ENCODE data around the gene PRKRA. TPM values are rescaled to one million over a fixed set of nuclear protein-coding genes. Genes with fewer than 3 reads are reported as not detected.

PRKRA gene
- total and polyA plus RNA-seq, 2 experiments from 2014 or later: 44.0 to 67.1 TPM

- TF ChIP-seq REST (IDR thresholded peaks at IDR 0.05; ENCODE audit: unreplicated experiment) (no peak), CREB1 (CRISPR knock-in tag; IDR thresholded peaks at IDR 0.05; ENCODE audit: low read depth) (no peak), ZNF114 (CRISPR knock-in tag; IDR thresholded peaks at IDR 0.05) (no peak), POLR2AphosphoS5 (IDR thresholded peaks at IDR 0.05; ENCODE audit: low read depth) (no peak), CTCF (conservative IDR thresholded peaks at IDR 0.05; ENCODE audit: low read depth in 2 of 2) (no peak), EZH2 (IDR thresholded peaks at IDR 0.05; ENCODE audit: low read depth, unreplicated experiment) (no peak), ETS1 (IDR thresholded peaks at IDR 0.05) (no peak), NANOG (IDR thresholded peaks at IDR 0.05; ENCODE audit: borderline replicate concordance) (no peak)
Observed at GRCh38 chr2:178392215-178392614, 58.8 kb downstream of the PRKRA start (continued).

GRCh38 chr2:178391701-178392100 lies 59.3 kb downstream of the PRKRA start:
- Mint-ChIP-seq H3K4me1 (no peaks in the 10 kb centered on the region), H3K9me3 (no peaks in the 10 kb centered on the region), H3K4me3 (no peak overlapping the region), H3K27me3 (ENCODE audit: insufficient read depth, low read depth, poor library complexity) (no peaks in the 10 kb centered on the region), H3K27ac (no peak overlapping the region), H3K36me3 (ENCODE audit: low read depth) (no peaks in the 10 kb centered on the region)
- Histone ChIP-seq H4K20me1 (replicated peaks; ENCODE audit: insufficient read depth) (no peaks in the 10 kb centered on the region), H3K4me2 (no peak overlapping the region), H2AFZ (no peak overlapping the region), H3K36me3 (ENCODE audit: insufficient read depth) (no peaks in the 10 kb centered on the region), H3K27ac (ENCODE audit: low read depth) (no peak overlapping the region), H3K9me2 (ENCODE audit: insufficient read depth) (no peaks in the 10 kb centered on the region), H3K79me2 (replicated peaks; ENCODE audit: insufficient read depth) (no peaks in the 10 kb centered on the region), H3F3A (replicated peaks; ENCODE audit: low read depth) (no peaks in the 10 kb centered on the region), H3K4me3 (no peak overlapping the region), H3K27me3 (ENCODE audit: insufficient read depth) (no peaks in the 10 kb centered on the region), H3K4me1 (ENCODE audit: insufficient read depth) (no peaks in the 10 kb centered on the region)
- ATAC-seq (no peak), DNase-seq (ENCODE audit: low spot score) (no peak)
- TF ChIP-seq JUNB (IDR thresholded peaks at IDR 0.05; ENCODE audit: unreplicated experiment) (no peak), POLR2AphosphoS5 (IDR thresholded peaks at IDR 0.05; ENCODE audit: low read depth) (no peak), NANOG (IDR thresholded peaks at IDR 0.05; ENCODE audit: borderline replicate concordance) (no peak), EZH2 (IDR thresholded peaks at IDR 0.05; ENCODE audit: low read depth, unreplicated experiment) (no peak), EZH2phosphoT487 (IDR thresholded peaks at IDR 0.05; ENCODE audit: unreplicated experiment) (no peak), ETS1 (IDR thresholded peaks at IDR 0.05) (no peak), CREB1 (CRISPR knock-in tag; IDR thresholded peaks at IDR 0.05; ENCODE audit: low read depth) (no peak), ZNF462 (CRISPR knock-in tag; IDR thresholded peaks at IDR 0.05) (no peak)

All from GM23338 (cell line).